Kidney (tissue), 14 donors: Measurements from ENCODE around the gene KARS1. TPM values are rescaled to one million over a fixed set of nuclear protein-coding genes. Genes with fewer than 3 reads are reported as not detected.
A peak's percentile ranks its signal among the peaks of the same experiment; 100 is the strongest.

Experiments
- DNase-seq, 5 donors: peaks; one replicate each; pipeline ENCODE4 v3.0.0-alpha.2; 2013 to 2020
- FAIRE-seq: peaks from 2 replicates; lab custom pipeline; 2012; peaks lifted over from hg19 to GRCh38; lab: Jason Lieb, UNC
- H3K27ac ChIP-seq, 2 donors: one replicate each; pipeline ENCODE4 v1.7.0; 2013; ENCODE audit warnings: low read depth in 2 of 2, low read length in 2 of 2, inconsistent platforms in 1 of 2
- H3K27me3 ChIP-seq: one replicate; pipeline ENCODE4 v1.7.1; 2013; ENCODE audit warnings: low read length, inconsistent platforms; ENCODE audit not compliant: control insufficient read depth, insufficient read depth
- H3K36me3 ChIP-seq, 3 donors: one replicate each; pipeline versions ENCODE4 v1.7.0 to v1.7.1; 2013; ENCODE audit warnings: low read length in 3 of 3, control low read depth in 1 of 3, inconsistent platforms in 1 of 3; ENCODE audit not compliant: insufficient read depth in 3 of 3, control insufficient read depth in 2 of 3
- H3K4me1 ChIP-seq, 3 donors: one replicate each; pipeline versions ENCODE4 v1.7.0 to v1.7.1; 2013; ENCODE audit warnings: low read length in 3 of 3, inconsistent platforms in 1 of 3, low read depth in 1 of 3; ENCODE audit not compliant: control insufficient read depth in 2 of 3, insufficient read depth in 2 of 3
- H3K4me3 ChIP-seq, 3 donors: one replicate each; pipeline versions ENCODE4 v1.7.0 to v1.8.1; 2013; ENCODE audit warnings: low read length in 3 of 3, control low read depth in 1 of 3, inconsistent platforms in 1 of 3
- H3K9ac ChIP-seq, 3 donors: one replicate each; pipeline versions ENCODE4 v1.7.0 to v1.7.1; 2013; ENCODE audit warnings: low read length in 3 of 3, control low read depth in 1 of 3, inconsistent platforms in 1 of 3
- H3K9me3 ChIP-seq, 3 donors: one replicate each; pipeline versions ENCODE4 v1.7.0 to v1.7.1; 2013; ENCODE audit warnings: low read length in 3 of 3, control low read depth in 1 of 3, inconsistent platforms in 1 of 3; ENCODE audit not compliant: control insufficient read depth in 2 of 3, insufficient read depth in 1 of 3
- CTCF ChIP-seq: IDR thresholded peaks from 3 replicates; pipeline ENCODE4 v1.5.1; 2012; ENCODE audit warnings: mild to moderate bottlenecking, moderate library complexity, borderline replicate concordance; ENCODE audit not compliant: insufficient read depth; ENCODE audit errors: extremely low read depth
- intact Hi-C: fragments of 100-400 bp; cut with DNase I; formaldehyde crosslinking; loops from one replicate; pipeline ENCODE4 v1.11.1; 2022
- polyA plus RNA-seq: library from polyadenylated mRNA; stranded (reverse); fragments of 350-450 nt; fragmentation: Illumina TruSeq; extraction: RNeasy Lipid Tissue Mini Kit (QIAGEN cat#74804); gene quantifications from one replicate; pipeline ENCODE4 v1.2.3, GENCODE V29; 2014; ENCODE audit warnings: low read depth, low replicate concordance; ENCODE audit not compliant: insufficient read depth
- total RNA-seq: library from RNA; stranded (reverse); fragmentation: NEBNext Ultra II Directional; extraction: Animal tissue kit (Norgen Biotek cat#: 25700); gene quantifications from one replicate; pipeline ENCODE4 v1.2.1, GENCODE V29; 2021
- donor health status: control.
- donor health status: control.
- donor health status: control.
- donor health status: control.
- donor health status: control.
- donor health status: DM: yes; HTN: yes; CAD: no.
- donor health status: Normal renal cell carcinoma (clear cell type).

KARS1 gene
- total and polyA plus RNA-seq, 2 donors from 2014 or later: 97.4 to 104 TPM

GRCh38 chr16:75658175-75658574, 10.7 kb upstream of the KARS1 start:
- Histone ChIP-seq H3K9me3 (no peaks in the 10 kb centered on the region), H3K36me3 (peaks cover 13 to 39% (median 29%) of the 10 kb centered on the region in 3 donors)
- TF ChIP-seq CTCF: no peak

GRCh38 chr16:75653922-75654321, 6.5 kb upstream of the KARS1 start:
- intact Hi-C loops: loop anchor here (10.0 kb wide), 1 partner anchor 111 kb away; no protein-coding TSS in a partner anchor
- peaks cover 0 to 13% (median 3%) of the 10 kb centered on the region in 3 donors for H3K4me1 ChIP-seq
- H3K9me3 ChIP-seq: no peaks in the 10 kb centered on the region
- H3K9ac ChIP-seq: no peak overlapping the region
- peaks cover 14 to 33% (median 20%) of the 10 kb centered on the region in 3 donors for H3K36me3 ChIP-seq
- no peak overlapping the region for H3K4me3 ChIP-seq
- no peaks in the 10 kb centered on the region for H3K27me3 ChIP-seq
- no peak for FAIRE-seq
- no peak overlapping the region for H3K27ac ChIP-seq
- no peak for TF ChIP-seq CTCF
- no peak for DNase-seq

More at GRCh38 chr16:75658175-75658574, 10.7 kb upstream of the KARS1 start:
- intact Hi-C loops: loop anchor here (10.0 kb wide), 1 partner anchor 107 kb away; no protein-coding TSS in a partner anchor
- no peak overlapping the region for H3K27ac ChIP-seq
- FAIRE-seq (no peak), DNase-seq (no peak)
- no peaks in the 10 kb centered on the region for H3K27me3 ChIP-seq
- peaks cover 0 to 5% (median 0%) of the 10 kb centered on the region in 3 donors for H3K4me1 ChIP-seq
- H3K9ac ChIP-seq: no peak overlapping the region
- H3K4me3 ChIP-seq: no peak overlapping the region

- peak; percentile 89 to 95 (median 93) for DNase-seq
- peak overlapping the region; percentile 96 to 99 (median 98) for H3K9ac ChIP-seq
- H3K4me1 ChIP-seq: peaks cover 3 to 24% (median 8%) of the 10 kb centered on the region in 3 donors
- no peaks in the 10 kb centered on the region for H3K9me3 ChIP-seq
- H3K36me3 ChIP-seq: peaks cover 5 to 7% (median 5%) of the 10 kb centered on the region in 3 donors
- peak overlapping the region; percentile 77 to 97 (median 96) for H3K4me3 ChIP-seq
- no peak for FAIRE-seq
- intact Hi-C loops: no loop called here
- H3K27ac ChIP-seq: peak overlapping the region; percentile 95 to 98
- no peaks in the 10 kb centered on the region for H3K27me3 ChIP-seq
- no peak for TF ChIP-seq CTCF
Measured at GRCh38 chr16:75648265-75649076, 1.0 kb upstream of the KARS1 start.
